NCI-H2196 (cell line): Measurements from ENCODE around the gene LYZL1.
"Not testable (repeated sequence)": the region's sequence is repeated elsewhere in the genome, so short reads cannot be mapped to it uniquely, and the experiment has no call there.

Source experiments
- DNase-seq: peaks from one replicate; lab custom pipeline; 2025; ENCODE audit not compliant: unreplicated experiment; lab: John Stamatoyannopoulos, UW

Gene LYZL1

DNA sequence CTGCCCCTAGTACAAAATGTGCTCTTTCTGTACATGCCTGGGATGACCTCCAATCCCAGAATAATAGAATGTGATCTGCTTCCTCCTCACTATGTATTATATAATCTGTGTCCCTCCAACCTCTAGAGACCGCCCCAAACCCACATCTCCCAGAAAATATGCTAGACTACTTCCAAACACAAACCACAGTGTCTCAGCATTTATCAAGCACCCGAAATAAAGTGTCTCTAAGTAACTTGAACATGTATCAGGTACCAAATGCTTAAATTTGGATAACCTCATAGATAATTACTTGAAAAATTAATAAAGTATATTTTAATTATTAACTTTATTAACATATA is 16.1 kb downstream of the LYZL1 start:
- no peak for DNase-seq

DNA sequence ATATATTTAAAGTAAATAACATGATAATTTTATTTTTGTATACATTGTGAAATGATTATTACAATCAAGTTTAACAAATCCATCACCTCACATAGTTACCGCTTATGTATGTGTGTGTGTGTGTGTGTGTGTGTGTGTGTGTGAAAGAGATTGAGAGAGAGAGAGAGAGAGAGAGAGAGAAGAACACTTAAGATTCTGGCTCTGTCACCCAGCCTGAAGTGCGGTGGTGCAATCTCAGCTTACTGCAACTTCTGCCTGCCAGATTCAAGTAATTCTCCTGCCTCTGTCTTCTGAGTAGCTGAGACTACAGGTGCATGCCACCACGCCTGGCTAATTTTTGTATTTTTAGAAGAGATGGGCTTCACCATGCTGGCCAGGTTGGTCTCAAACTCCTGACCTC is 17.8 kb downstream of the LYZL1 start:
- DNase-seq: no peak

DNA sequence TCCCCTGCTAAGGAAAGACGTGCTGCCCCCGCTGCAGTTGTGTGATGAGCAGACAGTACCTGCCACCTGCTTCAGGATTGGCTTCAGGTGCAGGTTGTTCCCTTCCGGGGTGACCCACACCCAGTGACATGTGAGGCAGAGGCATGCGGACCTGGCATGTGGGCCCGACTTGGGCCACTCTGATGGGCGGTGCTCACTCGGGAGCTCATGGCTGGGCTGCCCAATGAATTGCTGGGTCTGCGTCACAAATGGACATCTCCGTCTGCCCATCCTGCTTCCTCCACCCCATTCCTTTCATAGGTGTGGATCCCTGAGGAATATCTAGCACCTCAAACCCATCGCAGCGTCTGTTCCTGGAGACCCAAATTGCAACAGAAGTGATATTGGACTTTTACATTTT is 19.3 kb downstream of the LYZL1 start:
- not testable (repeated sequence) for DNase-seq

DNA sequence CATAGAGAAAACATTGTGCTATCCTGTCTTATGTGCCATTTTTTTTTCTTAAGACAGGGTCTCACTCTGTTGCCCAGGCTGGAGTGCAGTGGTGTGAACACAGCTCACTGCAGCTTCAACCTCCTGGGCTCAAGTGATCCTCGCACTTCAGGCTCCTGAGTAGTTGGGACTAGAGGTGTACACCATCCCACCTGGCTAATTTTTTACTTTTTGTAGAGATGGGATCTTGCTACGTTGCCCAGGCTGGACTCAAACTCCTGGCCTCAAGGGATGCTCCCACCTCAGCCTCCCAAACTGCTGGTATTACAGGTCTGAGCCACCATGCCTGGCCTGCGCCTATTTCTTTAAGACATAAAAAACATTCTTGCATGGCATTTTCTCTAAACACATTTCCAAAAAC is 20.6 kb downstream of the LYZL1 start:
- no peak for DNase-seq

DNA sequence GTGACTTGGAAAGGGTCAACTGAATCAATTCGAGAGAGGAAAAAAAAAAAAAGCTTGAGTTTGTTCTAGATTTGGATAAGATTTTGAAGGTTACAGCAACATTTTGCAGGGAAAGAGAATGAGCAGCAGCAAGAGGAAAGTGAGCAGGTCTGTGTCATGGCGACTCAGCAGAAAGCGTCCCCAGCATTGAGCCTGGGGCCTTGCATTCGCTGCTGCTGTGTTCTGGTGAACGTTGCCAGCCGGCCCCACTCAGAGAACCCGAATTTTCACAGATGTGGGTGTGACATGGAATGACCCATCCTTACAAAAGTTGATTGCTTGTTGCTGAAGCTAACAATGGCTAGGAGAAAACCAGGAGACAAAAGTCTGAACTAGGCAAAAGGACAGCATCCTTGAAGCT is 21.6 kb downstream of the LYZL1 start:
- DNase-seq: not testable (repeated sequence)

DNA sequence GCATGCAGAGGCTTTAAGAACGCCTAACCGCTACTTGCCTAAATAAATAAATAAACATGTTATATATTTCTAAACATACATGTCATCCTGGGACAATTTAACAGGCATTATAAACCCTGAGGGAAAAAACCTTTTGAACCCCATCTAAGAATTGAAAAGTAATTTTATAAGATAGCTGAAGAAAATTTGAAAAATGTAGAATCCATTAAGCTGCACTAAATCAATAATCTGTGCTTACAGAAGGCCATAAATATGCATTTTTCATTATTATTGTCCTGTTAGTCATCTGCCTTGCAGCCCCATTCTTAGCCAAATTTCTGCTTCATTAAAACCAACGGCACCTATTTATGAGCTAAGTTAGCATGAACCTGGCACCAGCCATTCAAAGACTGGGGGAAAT is 24.2 kb downstream of the LYZL1 start:
- no peak for DNase-seq

DNA sequence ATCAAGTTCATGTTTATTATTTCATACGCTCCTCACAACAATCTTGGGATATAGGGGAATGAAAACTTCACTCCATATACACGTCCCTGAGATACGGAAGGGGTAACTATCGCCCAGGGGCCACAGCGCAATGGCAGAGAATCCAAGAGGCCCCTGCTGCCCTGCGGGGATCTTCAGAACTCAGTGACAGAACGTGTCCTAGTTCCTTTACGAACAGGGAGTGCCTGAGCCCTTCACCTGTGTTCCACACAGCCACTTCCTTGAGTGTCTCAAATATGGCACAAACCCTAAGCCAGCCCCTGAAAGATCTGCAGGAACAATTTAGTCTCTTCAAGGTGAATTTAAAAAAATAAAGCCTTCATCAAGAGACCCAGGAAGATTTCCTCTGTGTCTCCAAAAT is 25.9 kb downstream of the LYZL1 start:
- DNase-seq: no peak

DNA sequence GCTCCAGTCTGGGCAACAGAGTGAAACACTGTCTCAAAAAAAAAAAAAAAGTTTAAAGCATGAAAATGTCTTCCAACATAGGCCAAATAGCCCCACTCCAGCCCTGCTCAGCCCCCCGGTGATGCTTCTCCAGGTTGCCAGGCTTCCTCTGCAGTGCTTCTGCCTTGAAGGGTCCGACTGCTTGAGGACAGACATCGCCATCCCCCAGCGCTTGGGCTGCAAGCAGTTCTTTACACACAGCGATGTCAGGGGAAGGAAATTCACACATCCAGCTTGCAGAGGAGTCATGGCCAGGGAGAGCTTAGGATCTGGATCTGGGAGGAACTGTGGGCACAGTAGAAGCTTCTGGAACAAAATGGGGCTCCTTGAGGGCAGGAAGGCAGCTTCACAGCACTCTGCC is 26.9 kb downstream of the LYZL1 start:
- no peak for DNase-seq

DNA sequence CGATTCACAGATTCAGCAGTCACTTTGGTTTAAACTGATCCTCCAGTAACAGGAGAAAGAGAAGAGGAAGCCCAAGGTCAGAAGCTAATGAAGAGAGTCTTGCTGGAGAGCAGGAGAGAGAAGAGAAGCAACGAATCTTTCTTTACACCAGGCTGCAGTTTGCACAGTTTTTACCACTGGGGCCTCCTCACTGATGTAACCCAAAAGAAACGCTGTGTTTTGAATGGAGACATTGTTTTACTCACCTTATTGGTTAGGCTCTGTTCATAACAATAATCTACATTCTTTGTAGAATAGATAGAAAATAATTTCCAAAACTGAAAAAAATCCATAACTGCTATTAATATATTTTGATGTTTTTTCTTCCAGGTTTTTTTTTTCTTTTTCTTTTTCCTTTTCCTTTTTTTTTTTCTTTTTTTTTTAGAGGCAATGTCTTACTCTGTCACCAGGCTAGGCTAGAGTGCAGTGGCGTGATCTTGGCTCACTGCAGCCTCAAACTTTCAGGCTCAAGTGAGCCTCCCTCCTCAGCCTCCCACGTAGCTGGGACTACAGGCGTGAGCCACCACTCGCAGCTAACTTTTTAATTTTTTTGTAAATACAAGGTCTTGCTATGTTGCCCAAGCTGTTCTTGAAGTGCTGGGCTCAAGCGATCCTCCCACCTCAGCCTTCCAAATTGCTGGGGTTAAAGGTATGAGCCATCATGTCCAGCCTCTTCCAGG is 27.6 kb downstream of the LYZL1 start:
- DNase-seq: no peak

DNA sequence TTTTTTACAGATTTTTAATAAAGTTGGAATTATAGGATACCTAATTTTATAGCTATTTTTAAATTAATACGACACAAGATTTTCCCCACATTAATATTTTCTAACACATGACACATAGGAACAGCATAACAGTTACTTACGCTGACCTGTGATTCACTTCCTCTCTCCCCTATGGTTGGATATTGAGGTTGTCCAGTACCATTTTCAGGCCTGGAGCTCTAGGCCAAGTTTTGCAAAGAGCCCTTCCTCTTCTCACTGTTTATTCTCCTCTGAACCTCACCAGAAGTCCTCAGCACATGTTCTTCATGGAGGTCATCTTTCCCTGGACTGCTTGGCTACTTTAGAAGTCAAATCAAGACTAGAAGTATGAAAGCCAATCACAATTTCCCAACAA is 28.2 kb downstream of the LYZL1 start:
- no peak for DNase-seq

DNA sequence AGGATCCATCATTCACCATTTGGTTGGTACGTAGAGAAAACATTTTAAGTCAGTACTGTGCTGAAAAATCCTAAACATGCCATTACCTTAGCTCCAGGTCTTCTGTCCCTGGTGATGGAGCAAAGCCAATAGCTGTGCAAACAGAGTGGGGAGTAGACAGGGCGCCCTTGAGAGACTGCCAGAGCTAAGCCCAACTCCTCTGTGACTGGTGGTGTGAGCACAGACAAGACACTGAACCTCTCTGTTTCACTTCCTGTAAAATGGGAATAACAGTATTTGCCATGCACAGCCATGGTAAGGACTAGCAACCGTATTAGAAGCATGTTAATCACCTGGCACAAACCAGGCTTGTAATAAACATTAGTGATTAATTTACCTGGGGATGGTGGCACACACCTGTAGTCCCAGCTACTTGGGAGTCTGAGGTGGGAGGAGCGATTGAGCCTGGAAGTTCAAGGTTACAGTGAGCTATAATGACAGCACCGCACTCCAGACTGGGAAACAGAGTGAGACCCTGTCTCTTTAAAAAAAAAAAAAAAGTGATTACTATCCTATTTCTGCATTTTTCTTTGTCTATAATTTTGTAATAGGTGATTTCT is 28.7 kb downstream of the LYZL1 start:
- DNase-seq: no peak

DNA sequence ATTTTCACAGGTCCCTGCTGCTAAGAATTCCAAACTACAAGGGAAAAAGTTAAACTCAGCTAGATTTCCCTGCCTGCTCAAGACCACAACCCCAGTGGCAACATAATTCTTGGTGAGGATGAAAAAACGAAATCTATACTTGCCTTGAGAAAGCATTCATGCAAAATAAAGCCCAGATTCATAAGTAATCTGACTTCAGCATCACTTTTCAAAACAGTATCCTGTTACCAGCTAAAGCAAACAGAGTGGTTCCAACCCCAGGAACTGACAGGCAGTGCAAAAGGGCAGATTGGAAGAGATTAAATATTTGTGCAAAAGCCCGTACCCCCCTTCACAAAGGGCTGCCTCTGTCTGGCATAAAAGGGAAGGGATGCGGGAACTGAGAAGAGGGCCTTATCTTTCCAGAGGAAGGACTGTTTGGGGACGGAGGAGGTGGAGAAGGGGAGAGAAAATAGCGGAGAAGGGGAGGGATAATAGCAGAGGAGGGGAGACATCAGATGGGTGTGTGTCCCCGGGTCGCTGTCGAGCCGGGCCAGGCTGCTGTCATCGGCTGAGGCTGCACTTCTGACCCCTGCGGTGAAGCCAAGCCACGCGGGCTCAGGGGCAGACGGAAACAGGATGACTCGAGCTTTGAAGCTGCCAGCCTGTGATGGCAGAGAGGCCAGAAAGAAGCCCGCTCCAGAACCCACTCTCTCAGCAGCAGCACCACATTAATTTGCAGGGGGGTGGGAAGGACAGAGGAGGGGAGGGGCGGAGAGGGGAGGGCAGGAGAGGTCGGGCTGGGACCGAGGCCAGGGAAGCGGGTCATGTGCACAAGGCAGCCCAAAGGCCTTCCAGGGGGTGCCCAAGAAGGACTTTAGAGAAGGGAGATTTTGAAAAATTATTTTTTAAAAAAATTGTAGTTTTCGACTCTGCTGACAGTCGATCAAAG is 29.5 kb downstream of the LYZL1 start:
- peak; percentile 36 for DNase-seq

DNA sequence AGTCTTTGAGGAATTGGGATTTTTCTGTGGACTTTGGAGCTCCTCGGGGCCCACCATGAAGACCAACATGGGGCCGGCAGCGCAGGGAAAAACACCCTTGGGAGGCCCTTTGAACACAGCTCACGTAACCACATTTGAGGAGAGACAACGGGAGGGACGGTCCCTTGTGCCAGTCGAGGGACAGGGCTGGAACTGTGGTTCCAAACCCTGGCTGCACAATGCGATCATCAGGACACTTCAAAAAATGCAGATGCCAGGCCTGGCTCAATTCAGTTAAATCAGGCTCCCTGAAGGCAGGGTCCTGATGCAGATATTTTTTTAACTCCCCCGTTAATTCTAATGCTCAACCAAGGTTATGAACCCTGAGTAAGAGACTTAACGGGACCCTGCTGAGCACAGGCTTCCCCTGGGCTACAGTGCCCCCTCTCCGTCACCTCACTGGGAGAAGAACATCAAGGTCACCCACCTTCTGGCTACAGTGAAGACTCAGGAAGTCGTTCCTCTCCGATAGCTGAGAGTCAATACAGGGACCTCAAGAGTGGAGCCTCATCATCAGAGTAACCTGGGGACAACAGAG is 30.4 kb downstream of the LYZL1 start:
- DNase-seq: no peak

DNA sequence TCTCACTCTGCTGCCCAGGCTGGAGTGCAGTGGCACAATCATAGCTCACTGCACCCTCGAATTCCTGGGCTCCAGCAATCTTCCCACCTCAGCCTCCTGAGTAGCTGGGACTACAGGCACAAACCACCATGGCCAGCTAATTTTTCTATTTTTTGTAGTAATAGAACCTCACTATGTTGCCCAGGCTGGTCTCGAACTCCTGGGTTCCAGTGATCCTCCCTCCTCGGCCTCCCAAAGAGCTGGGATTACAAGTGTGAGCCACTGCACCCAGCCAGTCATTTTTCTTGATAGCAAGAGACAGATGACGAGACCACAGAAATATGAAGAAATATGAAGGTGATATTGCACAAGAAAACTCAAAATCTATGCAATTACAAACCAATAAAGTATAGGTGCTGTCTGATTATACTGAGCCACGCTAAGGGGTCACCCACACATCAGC is 31.8 kb downstream of the LYZL1 start:
- DNase-seq: not testable (repeated sequence)

DNA sequence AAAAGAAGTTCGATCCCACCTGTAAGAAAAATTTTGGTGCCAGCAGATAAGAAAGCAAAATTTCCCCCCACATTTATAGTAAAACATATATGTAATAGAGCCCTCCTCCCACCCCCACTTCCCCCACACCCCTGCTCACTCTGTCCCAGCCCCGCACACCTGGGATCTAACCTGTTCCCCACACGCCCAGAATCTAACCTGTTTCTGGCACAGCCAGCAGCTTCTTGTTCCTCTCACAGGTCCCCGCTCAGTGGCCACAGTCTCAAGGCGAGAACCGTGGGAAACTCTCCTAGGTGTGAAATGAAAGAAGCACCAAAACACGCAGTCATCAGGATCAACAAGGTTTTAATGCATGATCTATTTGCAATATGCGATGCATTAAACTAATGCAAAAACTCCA is 32.8 kb downstream of the LYZL1 start:
- no peak for DNase-seq

DNA sequence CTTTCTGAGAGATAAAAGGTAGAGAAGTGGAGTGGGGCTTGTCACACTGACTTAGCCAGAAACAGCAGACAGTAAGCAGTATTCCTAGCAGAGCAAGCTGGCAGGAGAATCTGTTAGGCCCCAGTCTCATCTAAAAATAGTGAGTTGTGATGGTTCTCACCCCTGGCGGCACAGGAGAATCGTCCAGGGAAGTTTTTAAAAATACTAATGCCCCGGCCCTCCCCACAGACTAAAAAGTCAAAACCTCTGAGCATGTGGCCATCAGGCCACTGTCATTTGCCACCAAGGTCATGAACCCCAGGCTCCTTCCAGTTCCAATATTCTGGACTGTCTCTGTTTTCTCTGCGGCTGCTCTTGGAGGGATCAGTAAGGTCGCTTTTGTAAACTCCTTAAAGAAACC is 34.0 kb downstream of the LYZL1 start:
- DNase-seq: no peak

DNA sequence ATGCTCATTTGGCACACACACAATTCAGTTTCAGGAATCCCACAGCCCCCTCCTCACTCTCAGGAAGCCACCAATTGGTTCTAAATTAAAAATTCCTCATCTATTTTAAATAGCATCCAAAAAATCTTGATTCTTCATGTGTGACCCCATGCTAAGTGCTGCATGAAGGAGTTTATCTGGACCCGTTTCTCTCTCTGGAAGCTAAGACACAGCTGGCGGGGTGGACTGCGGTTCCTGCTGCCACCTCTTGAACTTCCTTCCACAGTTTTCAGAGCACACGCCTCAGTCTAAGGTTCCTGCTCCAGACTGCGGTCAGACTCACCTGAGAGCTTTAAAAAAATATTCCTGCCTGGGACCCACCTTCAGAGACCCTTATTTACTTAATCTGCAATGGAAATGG is 34.5 kb downstream of the LYZL1 start:
- DNase-seq: no peak

DNA sequence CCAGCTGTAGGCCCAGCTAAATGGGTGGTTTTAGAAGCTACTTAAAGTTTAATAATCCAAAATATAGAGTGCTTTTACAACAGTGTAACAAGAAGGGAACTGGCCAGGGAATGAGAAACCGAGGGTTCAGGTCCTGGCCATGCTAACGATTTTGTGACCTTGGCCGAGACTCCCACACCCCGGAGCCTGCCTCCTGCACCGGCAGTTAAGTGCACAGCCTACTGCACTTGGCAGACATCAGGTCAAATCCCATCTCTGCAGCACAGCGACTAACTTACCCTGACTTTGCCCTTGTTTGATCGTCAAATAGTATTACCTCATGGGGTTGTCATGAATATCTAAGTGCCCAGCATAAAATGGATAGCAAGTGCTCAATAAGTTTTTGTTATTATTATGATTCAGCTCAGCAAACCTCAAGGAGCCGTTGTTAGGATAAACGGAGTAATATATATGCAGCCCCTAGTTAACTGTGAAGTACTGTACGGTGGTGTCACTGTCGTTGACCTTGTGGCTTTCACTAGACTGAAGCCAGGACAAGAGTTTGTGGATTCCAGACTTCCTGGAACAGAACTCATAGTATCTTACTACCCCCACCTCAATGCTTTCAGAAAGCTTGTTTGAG is 35.5 kb downstream of the LYZL1 start:
- no peak for DNase-seq

DNA sequence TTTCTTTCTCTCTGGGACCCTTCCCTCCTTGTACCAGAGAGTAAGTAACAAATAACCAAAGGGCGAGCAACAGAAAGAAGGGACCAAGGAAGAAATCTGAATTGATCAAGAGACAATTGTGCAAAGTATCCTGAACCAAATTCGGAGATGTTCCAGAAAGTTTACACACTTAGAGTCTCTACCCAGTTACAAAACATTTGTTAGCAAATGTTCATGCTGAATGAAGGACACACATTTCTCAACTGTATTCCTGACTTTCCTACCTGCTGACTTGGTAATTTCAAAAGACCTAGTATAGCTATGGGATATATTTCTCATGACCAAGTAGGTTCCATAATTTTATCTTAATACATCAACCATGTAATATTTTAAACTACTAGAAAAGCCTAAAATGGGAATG is 37.4 kb downstream of the LYZL1 start:
- DNase-seq: no peak

DNA sequence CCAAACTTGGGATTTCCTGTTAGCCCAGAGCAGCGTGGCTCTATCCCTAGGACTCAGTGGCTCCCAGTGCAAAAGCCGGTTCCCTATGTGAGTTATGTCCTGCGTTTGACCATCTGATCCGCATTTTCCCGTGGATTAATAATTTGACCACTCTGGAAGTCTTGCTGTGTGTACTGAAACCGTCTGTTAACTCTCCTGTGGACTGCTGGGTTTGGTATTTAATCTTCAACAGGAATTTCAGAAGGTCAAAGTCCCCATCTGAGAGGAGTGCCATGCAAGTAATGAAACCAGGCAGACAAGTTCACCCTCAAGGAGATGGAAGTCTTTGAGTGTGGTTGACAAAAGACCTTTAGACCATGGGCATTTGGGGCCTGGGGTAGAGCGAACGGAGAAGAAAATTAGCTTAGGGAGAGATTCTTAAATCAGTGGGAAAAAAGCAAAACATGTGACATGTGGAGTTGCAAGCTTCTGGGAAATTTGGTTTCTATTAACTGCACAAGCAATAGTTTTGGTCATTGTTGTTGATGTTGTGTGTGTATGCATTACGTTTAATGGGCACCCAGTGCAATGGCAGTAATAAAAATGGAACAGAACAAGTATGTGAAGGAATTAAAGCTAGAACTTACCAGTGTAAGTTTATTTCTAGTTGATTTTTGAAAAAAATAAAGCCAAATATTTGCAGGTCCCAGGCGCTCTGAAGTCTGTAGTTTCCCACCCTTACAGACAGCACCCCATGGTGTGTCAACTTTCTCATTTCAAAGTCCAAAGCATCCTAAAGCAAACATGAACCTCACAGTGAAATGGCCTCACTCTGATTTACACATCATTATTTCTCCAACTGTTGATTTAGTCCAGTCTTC is 38.2 kb downstream of the LYZL1 start:
- no peak for DNase-seq
